HL-60 (cell line): ENCODE data around the gene EHF.
A peak's percentile ranks its signal among the peaks of the same experiment; 100 is the strongest.

Experiments used
- DNase-seq, 2 experiments: peaks; one replicate each; pipeline ENCODE4 v3.0.0-alpha.2; 2010 to 2020; ENCODE audit warnings: low read depth in 1 of 2, low spot score in 1 of 2
- H3K27ac ChIP-seq: fragments of 250-450 bp; sonication (Bioruptor Pico); replicated peaks from 2 replicates; pipeline ENCODE4 v1.5.1; 2020; ENCODE audit warnings: mild to moderate bottlenecking, moderate library complexity
- H3K27me3 ChIP-seq: fragments of 250-450 bp; sonication (Bioruptor Pico); 2 replicates; pipeline ENCODE4 v1.5.1; 2021; ENCODE audit warnings: mild to moderate bottlenecking, moderate library complexity; ENCODE audit not compliant: insufficient read depth, poor library complexity, severe bottlenecking
- H3K4me3 ChIP-seq: replicated peaks from 2 replicates; pipeline ENCODE4 v1.5.1; 2011; ENCODE audit warnings: mild to moderate bottlenecking, control low read depth, low read length; ENCODE audit not compliant: insufficient read depth
- GABPA ChIP-seq: IDR thresholded peaks from 2 replicates; pipeline ENCODE4 v1.6.1; 2012; ENCODE audit warnings: low read depth
- POLR2AphosphoS5 ChIP-seq: IDR thresholded peaks from 2 replicates; pipeline ENCODE4 v1.6.1; 2012; ENCODE audit warnings: low read depth
- SPI1 ChIP-seq: IDR thresholded peaks from 2 replicates; pipeline ENCODE4 v1.6.1; 2012; ENCODE audit warnings: low read depth, mild to moderate bottlenecking, borderline replicate concordance
- TF ChIP-seq, protein P1 (sequence below): IDR thresholded peaks from one replicate; pipeline ENCODE4 v1.5.1; 2011; ENCODE audit warnings: low read length, control low read depth, inconsistent platforms; ENCODE audit not compliant: insufficient read depth
- TF ChIP-seq, protein P2 (sequence below): IDR thresholded peaks from 2 replicates; pipeline ENCODE4 v1.6.1; 2012; ENCODE audit warnings: low read depth; ENCODE audit not compliant: insufficient replicate concordance

The EHF gene

DNA sequence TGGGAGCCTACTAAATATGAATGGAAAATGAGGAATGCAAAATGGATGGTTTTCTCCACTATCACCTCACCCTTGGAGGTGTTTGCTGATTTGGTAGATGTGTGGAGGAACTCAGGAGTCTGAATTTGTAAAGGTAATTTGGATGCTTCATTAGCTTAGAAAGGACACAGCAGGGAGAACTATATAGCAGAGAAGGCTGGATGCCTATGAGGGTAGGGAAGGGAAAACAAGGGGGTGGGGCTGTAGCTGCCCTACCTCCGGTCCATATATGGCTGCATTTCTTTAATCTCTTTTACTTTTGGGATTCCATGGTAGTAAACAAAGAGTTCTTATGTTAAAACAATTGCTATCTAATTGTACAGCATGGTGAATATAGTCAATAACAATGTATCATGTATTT lies 4.8 kb upstream of the EHF start:
- H3K27me3 ChIP-seq = no peaks in the 10 kb centered on the region
- DNase-seq = no peak
- H3K27ac ChIP-seq = no peak overlapping the region
- no peak overlapping the region for H3K4me3 ChIP-seq
- TF ChIP-seq, protein P1, sequence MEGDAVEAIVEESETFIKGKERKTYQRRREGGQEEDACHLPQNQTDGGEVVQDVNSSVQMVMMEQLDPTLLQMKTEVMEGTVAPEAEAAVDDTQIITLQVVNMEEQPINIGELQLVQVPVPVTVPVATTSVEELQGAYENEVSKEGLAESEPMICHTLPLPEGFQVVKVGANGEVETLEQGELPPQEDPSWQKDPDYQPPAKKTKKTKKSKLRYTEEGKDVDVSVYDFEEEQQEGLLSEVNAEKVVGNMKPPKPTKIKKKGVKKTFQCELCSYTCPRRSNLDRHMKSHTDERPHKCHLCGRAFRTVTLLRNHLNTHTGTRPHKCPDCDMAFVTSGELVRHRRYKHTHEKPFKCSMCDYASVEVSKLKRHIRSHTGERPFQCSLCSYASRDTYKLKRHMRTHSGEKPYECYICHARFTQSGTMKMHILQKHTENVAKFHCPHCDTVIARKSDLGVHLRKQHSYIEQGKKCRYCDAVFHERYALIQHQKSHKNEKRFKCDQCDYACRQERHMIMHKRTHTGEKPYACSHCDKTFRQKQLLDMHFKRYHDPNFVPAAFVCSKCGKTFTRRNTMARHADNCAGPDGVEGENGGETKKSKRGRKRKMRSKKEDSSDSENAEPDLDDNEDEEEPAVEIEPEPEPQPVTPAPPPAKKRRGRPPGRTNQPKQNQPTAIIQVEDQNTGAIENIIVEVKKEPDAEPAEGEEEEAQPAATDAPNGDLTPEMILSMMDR = no peak

DNA sequence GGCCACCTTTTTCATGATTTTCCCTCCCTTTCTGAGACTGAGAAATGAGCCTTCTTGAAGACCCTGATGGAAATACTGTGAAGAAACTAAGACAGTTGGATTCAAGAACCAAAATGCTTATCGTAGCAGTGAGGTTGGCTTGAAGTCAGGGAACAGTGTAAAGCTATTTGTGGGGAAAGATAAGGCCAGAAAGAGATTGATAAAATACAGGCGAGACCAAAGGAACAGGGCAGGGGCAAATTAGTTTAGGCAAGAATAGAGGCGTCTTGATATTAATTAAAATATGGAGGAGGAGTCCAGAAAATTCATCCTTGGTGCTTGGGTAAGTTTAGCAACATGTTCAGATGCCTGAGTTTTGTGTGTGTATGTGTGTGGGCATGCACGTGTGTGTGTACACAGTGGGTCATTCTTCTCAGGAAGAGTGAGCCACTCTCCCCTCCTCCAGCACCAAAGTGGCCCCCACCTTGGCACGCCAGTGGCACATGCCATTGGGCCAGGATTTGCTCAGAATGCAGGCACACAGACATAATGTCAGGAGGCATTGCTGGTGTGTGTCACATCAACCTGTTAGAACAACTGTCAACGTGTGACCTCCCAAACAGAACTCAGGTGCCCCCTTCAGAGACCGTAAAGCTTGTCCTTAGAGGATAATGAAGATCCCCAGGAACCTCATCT lies 3.9 kb upstream of the EHF start:
- Histone ChIP-seq H3K4me3 (no peak overlapping the region), H3K27me3 (no peaks in the 10 kb centered on the region), H3K27ac (no peak overlapping the region)
- DNase-seq = no peak
- TF ChIP-seq SPI1 = no peak
- TF ChIP-seq GABPA = no peak
- TF ChIP-seq POLR2AphosphoS5 = no peak
- TF ChIP-seq, protein P1 = no peak
- TF ChIP-seq, protein P2, sequence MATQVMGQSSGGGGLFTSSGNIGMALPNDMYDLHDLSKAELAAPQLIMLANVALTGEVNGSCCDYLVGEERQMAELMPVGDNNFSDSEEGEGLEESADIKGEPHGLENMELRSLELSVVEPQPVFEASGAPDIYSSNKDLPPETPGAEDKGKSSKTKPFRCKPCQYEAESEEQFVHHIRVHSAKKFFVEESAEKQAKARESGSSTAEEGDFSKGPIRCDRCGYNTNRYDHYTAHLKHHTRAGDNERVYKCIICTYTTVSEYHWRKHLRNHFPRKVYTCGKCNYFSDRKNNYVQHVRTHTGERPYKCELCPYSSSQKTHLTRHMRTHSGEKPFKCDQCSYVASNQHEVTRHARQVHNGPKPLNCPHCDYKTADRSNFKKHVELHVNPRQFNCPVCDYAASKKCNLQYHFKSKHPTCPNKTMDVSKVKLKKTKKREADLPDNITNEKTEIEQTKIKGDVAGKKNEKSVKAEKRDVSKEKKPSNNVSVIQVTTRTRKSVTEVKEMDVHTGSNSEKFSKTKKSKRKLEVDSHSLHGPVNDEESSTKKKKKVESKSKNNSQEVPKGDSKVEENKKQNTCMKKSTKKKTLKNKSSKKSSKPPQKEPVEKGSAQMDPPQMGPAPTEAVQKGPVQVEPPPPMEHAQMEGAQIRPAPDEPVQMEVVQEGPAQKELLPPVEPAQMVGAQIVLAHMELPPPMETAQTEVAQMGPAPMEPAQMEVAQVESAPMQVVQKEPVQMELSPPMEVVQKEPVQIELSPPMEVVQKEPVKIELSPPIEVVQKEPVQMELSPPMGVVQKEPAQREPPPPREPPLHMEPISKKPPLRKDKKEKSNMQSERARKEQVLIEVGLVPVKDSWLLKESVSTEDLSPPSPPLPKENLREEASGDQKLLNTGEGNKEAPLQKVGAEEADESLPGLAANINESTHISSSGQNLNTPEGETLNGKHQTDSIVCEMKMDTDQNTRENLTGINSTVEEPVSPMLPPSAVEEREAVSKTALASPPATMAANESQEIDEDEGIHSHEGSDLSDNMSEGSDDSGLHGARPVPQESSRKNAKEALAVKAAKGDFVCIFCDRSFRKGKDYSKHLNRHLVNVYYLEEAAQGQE = no peak

DNA sequence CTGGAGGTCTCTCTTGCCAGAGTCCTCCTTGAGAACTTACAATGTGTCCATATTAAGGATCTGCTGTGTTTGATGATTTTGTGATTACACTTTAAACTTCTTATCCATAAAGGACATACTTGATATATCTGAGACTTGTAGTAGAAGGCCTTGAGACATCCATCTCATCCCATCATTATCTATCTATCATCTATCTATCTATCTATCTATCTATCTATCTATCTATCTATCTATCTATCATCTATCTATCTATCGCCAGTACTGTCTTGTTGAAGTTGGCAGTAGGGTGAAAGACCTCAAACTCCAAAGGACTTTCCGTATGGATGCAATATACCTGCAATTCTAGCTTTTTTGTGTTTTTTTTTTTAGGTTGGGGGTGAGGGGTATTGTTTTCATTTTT lies 2.5 kb upstream of the EHF start:
- no peaks in the 10 kb centered on the region for H3K27me3 ChIP-seq
- TF ChIP-seq POLR2AphosphoS5 = no peak
- no peak for TF ChIP-seq SPI1
- TF ChIP-seq GABPA = no peak
- TF ChIP-seq, protein P2 = no peak
- TF ChIP-seq, protein P1 = no peak
- no peak overlapping the region for H3K4me3 ChIP-seq
- DNase-seq = no peak
- no peak overlapping the region for H3K27ac ChIP-seq

DNA sequence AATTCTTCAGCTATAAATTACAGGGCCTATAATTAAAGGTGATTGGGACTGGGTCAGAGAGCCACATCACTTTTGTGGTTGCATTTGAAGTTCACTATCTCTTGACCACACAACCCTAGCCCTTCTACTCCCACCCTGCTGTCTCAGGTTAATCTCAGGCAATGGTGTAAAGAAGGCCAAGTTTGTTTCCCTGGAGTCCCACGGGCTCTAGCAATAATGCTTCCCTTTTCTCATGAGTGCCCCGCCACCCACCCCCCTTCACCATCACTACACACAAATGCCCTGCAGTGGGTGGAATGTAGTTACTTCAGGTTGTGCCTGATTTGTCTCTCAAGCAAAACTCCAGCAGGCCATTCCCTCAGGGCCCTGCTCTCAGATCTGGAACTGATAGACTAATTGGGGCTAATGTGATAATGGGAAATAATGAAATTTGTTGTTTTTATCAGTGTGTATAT lies 1.8 kb upstream of the EHF start:
- peak in 1 of 2 experiments; percentile 25 for DNase-seq
- no peaks in the 10 kb centered on the region for H3K27me3 ChIP-seq
- TF ChIP-seq GABPA (no peak), POLR2AphosphoS5 (no peak), SPI1 (no peak)
- TF ChIP-seq, protein P1 = no peak
- TF ChIP-seq, protein P2 = no peak
- H3K4me3 ChIP-seq = no peak overlapping the region
- H3K27ac ChIP-seq = no peak overlapping the region
